GM12875 (cell line): ENCODE data around the gene DDA1.

ENCODE experiments used
- H3K4me3 ChIP-seq: one replicate; pipeline ENCODE4 v1.5.1; 2011; ENCODE audit warnings: low read depth, low read length, control low read depth
- CTCF ChIP-seq: IDR thresholded peaks from 2 replicates; pipeline ENCODE4 v1.5.1; 2011; ENCODE audit warnings: low read depth, mild to moderate bottlenecking, control low read depth, inconsistent platforms, low read length, moderate library complexity, borderline replicate concordance; ENCODE audit not compliant: insufficient read depth

Gene DDA1

GRCh38 chr19:17281391-17282304 is 27.7 kb upstream of the DDA1 start, which contains the start of gene ANKLE1:
TSS of gene ANKLE1 (plus strand) at chr19:17281901. CDS start at chr19:17281921, 20 bp downstream.
- peak within 1 kb of the TSS; percentile 70 for H3K4me3 ChIP-seq
- no peak for TF ChIP-seq CTCF

GRCh38 chr19:17282488-17283125 is 26.8 kb upstream of the DDA1 start:
- peak overlapping the region; percentile 70 for H3K4me3 ChIP-seq
- TF ChIP-seq CTCF: peak; percentile 94

- TF ChIP-seq CTCF: no peak
- H3K4me3 ChIP-seq: no peak overlapping the region
Observed at GRCh38 chr19:17283504-17283996, 25.8 kb upstream of the DDA1 start.

GRCh38 chr19:17285415-17286135 is 23.8 kb upstream of the DDA1 start:
- no peak for TF ChIP-seq CTCF
- no peak overlapping the region for H3K4me3 ChIP-seq

- TF ChIP-seq CTCF: no peak
- no peak overlapping the region for H3K4me3 ChIP-seq
Observed at GRCh38 chr19:17286263-17286662, 23.1 kb upstream of the DDA1 start.

- TF ChIP-seq CTCF: no peak
- H3K4me3 ChIP-seq: no peak overlapping the region
Observed at GRCh38 chr19:17286752-17287151, 22.6 kb upstream of the DDA1 start.
